Osteoblast (primary cell): ENCODE measurements around the gene MRPS27. TPM values are rescaled to one million over a fixed set of nuclear protein-coding genes. Genes with fewer than 3 reads are reported as not detected.

Experiments
- DNase-seq: peaks from one replicate; pipeline ENCODE4 v3.0.0; 2011; ENCODE audit warnings: low spot score, mixed read lengths; ENCODE audit not compliant: insufficient read length; ENCODE audit errors: missing footprints
- H2AFZ ChIP-seq: 2 replicates; pipeline ENCODE4 v1.6.0; 2011; ENCODE audit warnings: mild to moderate bottlenecking, low read length
- H3K27ac ChIP-seq: 2 replicates; pipeline ENCODE4 v1.5.1; 2011; ENCODE audit warnings: mild to moderate bottlenecking, low read depth, low read length, moderate library complexity
- H3K27me3 ChIP-seq: 2 replicates; pipeline ENCODE4 v1.6.0; 2012; ENCODE audit warnings: mild to moderate bottlenecking, control low read depth, inconsistent platforms, low read length, moderate library complexity; ENCODE audit not compliant: insufficient read depth
- H3K36me3 ChIP-seq: 2 replicates; pipeline ENCODE4 v1.5.1; 2011; ENCODE audit warnings: mild to moderate bottlenecking, low read length, control low read depth, moderate library complexity; ENCODE audit not compliant: insufficient read depth
- H3K4me1 ChIP-seq: 2 replicates; pipeline ENCODE4 v1.5.1; 2011; ENCODE audit warnings: mild to moderate bottlenecking, low read length, control low read depth, moderate library complexity; ENCODE audit not compliant: insufficient read depth
- H3K4me2 ChIP-seq: 2 replicates; pipeline ENCODE4 v1.6.0; 2011; ENCODE audit warnings: mild to moderate bottlenecking, low read length; ENCODE audit not compliant: insufficient read depth
- H3K4me3 ChIP-seq: fragments of 200-600 bp; sonication (generic); 3 replicates; pipeline ENCODE4 v1.5.1; 2012; ENCODE audit warnings: mild to moderate bottlenecking, low read length, inconsistent platforms; ENCODE audit not compliant: insufficient read depth
- H3K79me2 ChIP-seq: 2 replicates; pipeline ENCODE4 v1.6.0; 2012; ENCODE audit warnings: mild to moderate bottlenecking, low read length, control low read depth, inconsistent platforms; ENCODE audit not compliant: insufficient read depth
- H3K9me3 ChIP-seq: 2 replicates; pipeline ENCODE4 v1.5.1; 2011; ENCODE audit warnings: low read depth, low read length, control low read depth
- H4K20me1 ChIP-seq: 2 replicates; pipeline ENCODE4 v1.6.0; 2012; ENCODE audit warnings: mild to moderate bottlenecking, low read length, control low read depth; ENCODE audit not compliant: insufficient read depth
- CTCF ChIP-seq: IDR thresholded peaks from 2 replicates; pipeline ENCODE4 v1.5.1; 2011; ENCODE audit warnings: mild to moderate bottlenecking, low read depth, low read length, moderate library complexity; ENCODE audit errors: extremely low read depth
- total RNA-seq: library from RNA; depleted of rRNA; stranded (reverse); fragments of >200 nt; gene quantifications from 2 replicates; pipeline ENCODE4 v1.2.3, GENCODE V29; 2012

Gene MRPS27
- total RNA-seq, 1 donor, result 106 TPM

- Histone ChIP-seq H3K4me2 (no peak overlapping the region), H3K27me3 (no peaks in the 10 kb centered on the region), H3K9me3 (no peaks in the 10 kb centered on the region), H2AFZ (no peak overlapping the region), H3K36me3 (peaks cover 8% of the 10 kb centered on the region), H3K4me3 (no peak overlapping the region), H3K4me1 (peaks cover 37% of the 10 kb centered on the region), H3K27ac (no peak overlapping the region), H3K79me2 (peaks cover 2% of the 10 kb centered on the region), H4K20me1 (no peaks in the 10 kb centered on the region)
- no peak for TF ChIP-seq CTCF
- DNase-seq, result no peak
These were observed 87.9 kb downstream of the MRPS27 start for GRCh38 chr5:72231991-72232703.

- H3K79me2 ChIP-seq, result no peaks in the 10 kb centered on the region
- H3K36me3 ChIP-seq, result peaks cover 26% of the 10 kb centered on the region
- H3K4me1 ChIP-seq, result peaks cover 27% of the 10 kb centered on the region
- no peaks in the 10 kb centered on the region for H3K9me3 ChIP-seq
- no peaks in the 10 kb centered on the region for H3K27me3 ChIP-seq
- no peak overlapping the region for H3K4me2 ChIP-seq
- H3K27ac ChIP-seq, result no peak overlapping the region
- no peak for TF ChIP-seq CTCF
- no peak overlapping the region for H2AFZ ChIP-seq
- H4K20me1 ChIP-seq, result no peaks in the 10 kb centered on the region
- no peak overlapping the region for H3K4me3 ChIP-seq
- no peak for DNase-seq
These were observed 91.1 kb downstream of the MRPS27 start for GRCh38 chr5:72228960-72229359.

GRCh38 chr5:72226950-72227349 lies 93.1 kb downstream of the MRPS27 start:
- Histone ChIP-seq H3K36me3 (peaks cover 38% of the 10 kb centered on the region), H3K4me2 (no peak overlapping the region), H4K20me1 (no peaks in the 10 kb centered on the region), H3K4me3 (no peak overlapping the region), H3K27me3 (no peaks in the 10 kb centered on the region), H2AFZ (no peak overlapping the region), H3K4me1 (peaks cover 13% of the 10 kb centered on the region), H3K9me3 (no peaks in the 10 kb centered on the region), H3K79me2 (no peaks in the 10 kb centered on the region), H3K27ac (no peak overlapping the region)
- DNase-seq, result no peak
- TF ChIP-seq CTCF, result no peak

- no peaks in the 10 kb centered on the region for H3K27me3 ChIP-seq
- H3K4me3 ChIP-seq, result no peak overlapping the region
- DNase-seq, result no peak
- H3K4me2 ChIP-seq, result no peak overlapping the region
- H3K79me2 ChIP-seq, result no peaks in the 10 kb centered on the region
- H3K9me3 ChIP-seq, result no peaks in the 10 kb centered on the region
- peak overlapping the region; percentile 63 for H3K27ac ChIP-seq
- no peak for TF ChIP-seq CTCF
- H3K36me3 ChIP-seq, result peaks cover 43% of the 10 kb centered on the region
- H4K20me1 ChIP-seq, result no peaks in the 10 kb centered on the region
- no peak overlapping the region for H2AFZ ChIP-seq
- H3K4me1 ChIP-seq, result peaks cover 13% of the 10 kb centered on the region
These were observed 94.3 kb downstream of the MRPS27 start for GRCh38 chr5:72225741-72226140.
